ENCODE data around the gene YKT6.

Gene YKT6

DNA sequence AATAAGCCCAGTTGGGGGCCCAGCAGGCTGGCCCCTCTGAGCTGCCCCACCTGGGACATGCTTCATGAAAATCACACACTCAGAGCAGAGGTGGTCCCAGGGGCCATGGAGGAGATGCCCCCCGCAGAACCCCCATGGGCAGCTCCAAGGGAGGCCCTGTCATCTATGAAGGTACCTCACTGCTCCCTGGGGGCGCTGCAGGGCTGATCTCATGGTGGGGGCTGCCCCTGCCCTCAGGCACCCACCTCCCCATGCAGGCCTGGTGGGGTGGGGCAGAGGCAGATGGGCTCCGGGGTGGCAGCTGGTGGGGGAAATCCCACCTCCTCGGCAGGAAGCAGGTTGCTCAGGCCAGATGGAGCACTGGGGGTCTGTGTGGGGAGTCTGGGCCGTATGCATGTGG lies 60.5 kb downstream of the YKT6 start:
- DNase-seq = no peak

DNA sequence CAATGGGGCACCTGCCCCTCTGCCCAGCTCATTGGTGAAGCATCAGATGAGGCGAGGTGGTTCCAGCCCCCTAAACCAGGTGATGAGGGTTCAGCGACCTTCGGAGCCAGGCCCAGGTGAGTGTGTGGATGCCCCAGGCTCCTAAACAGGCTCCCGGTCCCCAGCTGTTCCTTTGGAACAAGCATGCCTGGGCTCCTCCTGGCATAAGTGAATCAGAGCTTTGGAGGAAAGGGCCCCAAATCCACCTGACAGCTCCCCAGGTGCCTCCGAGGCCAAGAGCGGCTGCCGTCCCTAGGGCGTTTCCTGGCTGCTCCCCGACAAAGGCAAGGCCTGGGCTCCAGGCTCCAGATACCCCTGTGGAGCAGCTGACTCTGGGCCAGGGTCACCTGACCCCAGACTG lies 61.3 kb downstream of the YKT6 start:
- DNase-seq = no peak

- DNase-seq = no peak
These were observed 62.7 kb downstream of the YKT6 start for GRCh38 chr7:44263326-44264082.

All from central memory CD4-positive, alpha-beta T cell (primary cell).